Bronchial smooth muscle cell (primary cell): ENCODE data around the gene SLC40A1. TPM values are rescaled to one million over a fixed set of nuclear protein-coding genes. Genes with fewer than 3 reads are reported as not detected.

Experiments
- total RNA-seq: library from RNA; depleted of rRNA; stranded (reverse); fragments of >200 nt; gene quantifications from 2 replicates; pipeline ENCODE4 v1.2.1, GENCODE V29; 2014

SLC40A1 gene, protein sequence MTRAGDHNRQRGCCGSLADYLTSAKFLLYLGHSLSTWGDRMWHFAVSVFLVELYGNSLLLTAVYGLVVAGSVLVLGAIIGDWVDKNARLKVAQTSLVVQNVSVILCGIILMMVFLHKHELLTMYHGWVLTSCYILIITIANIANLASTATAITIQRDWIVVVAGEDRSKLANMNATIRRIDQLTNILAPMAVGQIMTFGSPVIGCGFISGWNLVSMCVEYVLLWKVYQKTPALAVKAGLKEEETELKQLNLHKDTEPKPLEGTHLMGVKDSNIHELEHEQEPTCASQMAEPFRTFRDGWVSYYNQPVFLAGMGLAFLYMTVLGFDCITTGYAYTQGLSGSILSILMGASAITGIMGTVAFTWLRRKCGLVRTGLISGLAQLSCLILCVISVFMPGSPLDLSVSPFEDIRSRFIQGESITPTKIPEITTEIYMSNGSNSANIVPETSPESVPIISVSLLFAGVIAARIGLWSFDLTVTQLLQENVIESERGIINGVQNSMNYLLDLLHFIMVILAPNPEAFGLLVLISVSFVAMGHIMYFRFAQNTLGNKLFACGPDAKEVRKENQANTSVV
- total RNA-seq: 47.0 and 76.7 TPM in 2 replicates

DNA sequence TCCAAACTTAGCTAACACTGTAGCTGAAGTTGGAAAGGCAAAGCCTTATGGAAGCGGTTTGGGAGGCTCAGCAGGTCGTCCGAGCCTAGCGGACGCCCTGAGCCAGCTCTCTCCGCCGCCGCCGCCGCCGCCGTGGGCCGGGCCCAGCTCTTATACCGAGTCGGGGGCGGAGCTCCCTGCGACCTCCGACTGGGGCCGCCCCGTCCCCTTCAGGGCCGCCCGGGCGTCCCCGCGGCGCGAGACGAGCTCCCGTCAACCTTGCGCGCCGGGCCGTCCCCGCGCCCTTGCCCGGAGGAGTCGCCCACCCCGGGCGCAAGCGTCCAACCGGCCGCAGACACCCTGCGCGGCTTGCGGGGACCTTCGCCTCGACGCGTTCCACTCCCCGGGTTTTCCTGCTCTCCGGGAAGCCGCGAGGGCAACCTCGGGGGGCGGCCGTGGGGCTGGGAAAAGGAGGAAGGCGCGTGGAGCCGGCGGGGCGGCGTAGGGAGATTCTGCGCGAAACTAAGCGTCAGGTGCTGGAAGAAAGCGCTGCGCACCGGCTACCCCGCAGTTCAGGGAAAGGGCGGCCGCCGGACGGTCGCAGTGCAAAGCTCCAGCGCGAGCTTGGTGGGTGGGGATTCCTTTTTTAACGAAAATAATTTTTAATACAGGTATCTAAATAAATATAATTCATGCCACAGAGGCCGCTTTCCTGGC is at the start of gene SLC40A1:
Gene SLC40A1 (minus strand): TSS at position 129 of the 696 bp plus-strand sequence. CDS start 326 bp downstream, outside the sequence.

Other genes with a start within 250 kb of the SLC40A1 start
- 29.6 and 40.8 TPM in 2 replicates for gene WDR75, start 139.3 kb downstream of the SLC40A1 start, total RNA-seq
- gene ASNSD1, start 80.7 kb upstream of the SLC40A1 start, total RNA-seq: 47.9 and 51.1 TPM in 2 replicates
- gene ANKAR, start 93.9 kb upstream of the SLC40A1 start, total RNA-seq: 9.2 and 9.5 TPM in 2 replicates
- gene OSGEPL1, start 182.0 kb upstream of the SLC40A1 start, total RNA-seq: 3.9 and 8.0 TPM in 2 replicates
- 32.3 and 34.0 TPM in 2 replicates for gene ORMDL1, start 203.6 kb upstream of the SLC40A1 start, total RNA-seq
- gene PMS1, start 203.7 kb upstream of the SLC40A1 start, total RNA-seq: 20.8 and 21.3 TPM in 2 replicates